Hepatocyte (in vitro differentiated cells): ENCODE measurements around the gene THSD7B. TPM values are rescaled to one million over a fixed set of nuclear protein-coding genes. Genes with fewer than 3 reads are reported as not detected.

Experiments
- DNase-seq: peaks from one replicate; pipeline ENCODE4 v3.0.0-alpha.2; 2016; ENCODE audit warnings: low spot score
- H2AFZ ChIP-seq: fragments of 200-600 bp; sonication (generic); 2 replicates; pipeline ENCODE4 v1.6.0; 2016; ENCODE audit warnings: antibody characterized with exemption, mild to moderate bottlenecking
- H3K27ac ChIP-seq: fragments of 200-600 bp; sonication (generic); 2 replicates; pipeline ENCODE4 v1.5.1; 2016; ENCODE audit warnings: mild to moderate bottlenecking
- H3K27me3 ChIP-seq: fragments of 200-600 bp; sonication (generic); 2 replicates; pipeline ENCODE4 v1.6.1; 2016
- H3K36me3 ChIP-seq: fragments of 200-600 bp; sonication (generic); replicated peaks from 2 replicates; pipeline ENCODE4 v1.5.1; 2016; ENCODE audit warnings: low read depth; ENCODE audit not compliant: insufficient read depth
- H3K4me1 ChIP-seq: fragments of 200-600 bp; sonication (generic); 2 replicates; pipeline ENCODE4 v1.5.1; 2016; ENCODE audit warnings: mild to moderate bottlenecking, moderate library complexity; ENCODE audit not compliant: insufficient read depth
- H3K4me2 ChIP-seq: fragments of 200-600 bp; sonication (generic); 2 replicates; pipeline ENCODE4 v1.6.0; 2016
- H3K4me3 ChIP-seq: fragments of 200-600 bp; sonication (generic); 2 replicates; pipeline ENCODE4 v1.5.1; 2016; ENCODE audit warnings: mild to moderate bottlenecking
- H3K79me2 ChIP-seq: fragments of 200-600 bp; sonication (generic); 2 replicates; pipeline ENCODE4 v1.6.0; 2017; ENCODE audit warnings: mild to moderate bottlenecking
- H3K9me2 ChIP-seq: fragments of 200-600 bp; sonication (generic); replicated peaks from 2 replicates; pipeline ENCODE4 v1.6.0; 2017; ENCODE audit warnings: mild to moderate bottlenecking; ENCODE audit not compliant: insufficient read depth
- H3K9me3 ChIP-seq: fragments of 200-600 bp; sonication (generic); 2 replicates; pipeline ENCODE4 v1.5.1; 2016; ENCODE audit warnings: low read depth, mild to moderate bottlenecking
- H4K20me1 ChIP-seq: fragments of 200-600 bp; sonication (generic); 2 replicates; pipeline ENCODE4 v1.6.0; 2016; ENCODE audit warnings: mild to moderate bottlenecking; ENCODE audit not compliant: insufficient read depth, poor library complexity, severe bottlenecking
- EZH2 ChIP-seq: fragments of 200-600 bp; sonication (generic); IDR thresholded peaks from 2 replicates; pipeline ENCODE4 v1.6.1; 2016; ENCODE audit warnings: antibody characterized with exemption, mild to moderate bottlenecking, borderline replicate concordance
- EZH2phosphoT487 ChIP-seq: fragments of 200-600 bp; sonication (generic); IDR thresholded peaks from one replicate; pipeline ENCODE4 v1.6.1; 2018; ENCODE audit warnings: antibody characterized with exemption, mild to moderate bottlenecking, low read depth, moderate library complexity; ENCODE audit not compliant: unreplicated experiment, severe bottlenecking
- WGBS: methylation state at CpG from one replicate; pipeline ENCODE4 v1.1.6; 2016; ENCODE audit warnings: low lambda C conversion rate; ENCODE audit errors: missing lambda C conversion rate; 5-methylcytosine and 5-hydroxymethylcytosine counted together
- polyA plus RNA-seq: library from polyadenylated mRNA; unstranded; fragments of >200 nt; fragmentation: Nextera tagmentation; extraction: Ambion mirVana; gene quantifications from 2 replicates; pipeline ENCODE4 v1.2.1, GENCODE V29; 2016
- total RNA-seq: library from RNA; depleted of rRNA; stranded (reverse); fragments of >200 nt; gene quantifications from 2 replicates; pipeline ENCODE4 v1.2.3, GENCODE V29; 2014
- TF ChIP-seq, protein P1 (sequence below): fragments of 200-600 bp; sonication (generic); IDR thresholded peaks from 2 replicates; pipeline ENCODE4 v1.5.1; 2016; ENCODE audit warnings: antibody characterized with exemption, mild to moderate bottlenecking; ENCODE audit not compliant: poor library complexity

The THSD7B gene
- total and polyA plus RNA-seq, 2 experiments from 2014 or later, result 0.48 to 5.7 TPM

- Histone ChIP-seq H2AFZ (no peak overlapping the region), H3K9me2 (no peaks in the 10 kb centered on the region), H3K9me3 (no peaks in the 10 kb centered on the region), H3K79me2 (no peaks in the 10 kb centered on the region), H3K4me2 (no peak overlapping the region), H3K36me3 (no peaks in the 10 kb centered on the region), H3K27ac (no peak overlapping the region), H3K27me3 (no peaks in the 10 kb centered on the region), H4K20me1 (no peaks in the 10 kb centered on the region), H3K4me1 (no peaks in the 10 kb centered on the region), H3K4me3 (no peak overlapping the region)
- no peak for DNase-seq
- TF ChIP-seq EZH2phosphoT487 (no peak), EZH2 (no peak)
- TF ChIP-seq, protein P1, sequence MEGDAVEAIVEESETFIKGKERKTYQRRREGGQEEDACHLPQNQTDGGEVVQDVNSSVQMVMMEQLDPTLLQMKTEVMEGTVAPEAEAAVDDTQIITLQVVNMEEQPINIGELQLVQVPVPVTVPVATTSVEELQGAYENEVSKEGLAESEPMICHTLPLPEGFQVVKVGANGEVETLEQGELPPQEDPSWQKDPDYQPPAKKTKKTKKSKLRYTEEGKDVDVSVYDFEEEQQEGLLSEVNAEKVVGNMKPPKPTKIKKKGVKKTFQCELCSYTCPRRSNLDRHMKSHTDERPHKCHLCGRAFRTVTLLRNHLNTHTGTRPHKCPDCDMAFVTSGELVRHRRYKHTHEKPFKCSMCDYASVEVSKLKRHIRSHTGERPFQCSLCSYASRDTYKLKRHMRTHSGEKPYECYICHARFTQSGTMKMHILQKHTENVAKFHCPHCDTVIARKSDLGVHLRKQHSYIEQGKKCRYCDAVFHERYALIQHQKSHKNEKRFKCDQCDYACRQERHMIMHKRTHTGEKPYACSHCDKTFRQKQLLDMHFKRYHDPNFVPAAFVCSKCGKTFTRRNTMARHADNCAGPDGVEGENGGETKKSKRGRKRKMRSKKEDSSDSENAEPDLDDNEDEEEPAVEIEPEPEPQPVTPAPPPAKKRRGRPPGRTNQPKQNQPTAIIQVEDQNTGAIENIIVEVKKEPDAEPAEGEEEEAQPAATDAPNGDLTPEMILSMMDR, result no peak
Measured at GRCh38 chr2:137291836-137292570, 526.7 kb downstream of the THSD7B start.

- H3K27ac ChIP-seq, result no peak overlapping the region
- WGBS, result 88% methylated on average over 3 of the region's 3 CpGs
- H3K4me3 ChIP-seq, result no peak overlapping the region
- H3K36me3 ChIP-seq, result no peaks in the 10 kb centered on the region
- no peaks in the 10 kb centered on the region for H3K9me2 ChIP-seq
- H4K20me1 ChIP-seq, result no peaks in the 10 kb centered on the region
- TF ChIP-seq, protein P1, result no peak
- TF ChIP-seq EZH2phosphoT487 (no peak), EZH2 (no peak)
- no peak overlapping the region for H2AFZ ChIP-seq
- H3K9me3 ChIP-seq, result no peaks in the 10 kb centered on the region
- H3K4me2 ChIP-seq, result no peak overlapping the region
- no peak for DNase-seq
- no peaks in the 10 kb centered on the region for H3K27me3 ChIP-seq
- H3K79me2 ChIP-seq, result no peaks in the 10 kb centered on the region
- no peaks in the 10 kb centered on the region for H3K4me1 ChIP-seq
Measured at GRCh38 chr2:137298377-137298776, 533.0 kb downstream of the THSD7B start.

DNA sequence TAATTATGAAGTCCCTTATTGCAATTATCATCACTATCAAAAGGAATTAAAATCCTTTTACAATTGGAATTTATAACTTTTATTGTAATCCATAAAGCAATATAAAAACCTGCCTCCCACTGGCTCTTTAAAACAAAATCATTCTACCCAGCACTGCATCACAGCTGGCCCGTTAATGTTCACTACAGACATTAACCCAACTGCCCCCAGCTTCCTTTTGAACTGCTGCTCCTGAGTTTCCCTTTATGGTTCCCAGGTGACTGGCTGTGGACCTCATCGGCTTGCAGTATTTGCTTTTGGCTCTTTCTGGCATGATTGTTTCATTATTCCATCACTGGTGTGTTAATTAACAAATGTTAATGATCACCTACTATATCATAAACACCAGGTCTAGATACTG lies 535.6 kb downstream of the THSD7B start:
- H3K4me3 ChIP-seq, result no peak overlapping the region
- H3K27me3 ChIP-seq, result no peaks in the 10 kb centered on the region
- no peaks in the 10 kb centered on the region for H3K36me3 ChIP-seq
- no peak overlapping the region for H3K27ac ChIP-seq
- no peaks in the 10 kb centered on the region for H4K20me1 ChIP-seq
- WGBS, result 63% methylated on average over 2 of the region's 2 CpGs
- H3K4me1 ChIP-seq, result no peaks in the 10 kb centered on the region
- no peak for DNase-seq
- H2AFZ ChIP-seq, result no peak overlapping the region
- no peaks in the 10 kb centered on the region for H3K9me3 ChIP-seq
- no peaks in the 10 kb centered on the region for H3K9me2 ChIP-seq
- TF ChIP-seq EZH2 (no peak), EZH2phosphoT487 (no peak)
- TF ChIP-seq, protein P1, result no peak
- H3K4me2 ChIP-seq, result no peak overlapping the region
- H3K79me2 ChIP-seq, result no peaks in the 10 kb centered on the region
